SW 1271 (cell line): Measurements from ENCODE around the gene HMCN1.
A peak's percentile ranks its signal among the peaks of the same experiment; 100 is the strongest.
"Not testable (repeated sequence)": the region's sequence is repeated elsewhere in the genome, so short reads cannot be mapped to it uniquely, and the experiment has no call there.

Experiments used
- DNase-seq, 2 experiments: peaks; one replicate each; lab custom pipeline; 2025; lab: John Stamatoyannopoulos, UW

HMCN1 gene

DNA sequence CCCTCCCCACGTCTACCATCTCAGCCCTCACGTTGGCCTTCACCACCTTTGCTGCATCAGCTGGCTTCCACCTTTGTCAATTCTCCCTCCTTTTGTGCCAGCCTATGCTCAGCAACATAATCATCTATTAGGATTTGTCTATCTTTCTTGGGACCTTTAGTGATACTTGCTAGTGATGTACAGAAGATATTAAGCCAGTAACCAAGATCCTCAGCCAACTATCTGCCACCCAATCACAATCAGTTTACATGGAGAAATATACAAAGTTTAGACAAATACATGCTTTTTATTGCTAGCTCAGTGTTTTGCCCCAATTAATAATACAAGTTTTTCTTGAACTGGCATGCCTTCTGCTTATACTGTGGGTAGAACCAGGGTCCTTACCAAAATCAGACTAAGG, 468.6 kb downstream of the HMCN1 start:
- no peak for DNase-seq

DNA sequence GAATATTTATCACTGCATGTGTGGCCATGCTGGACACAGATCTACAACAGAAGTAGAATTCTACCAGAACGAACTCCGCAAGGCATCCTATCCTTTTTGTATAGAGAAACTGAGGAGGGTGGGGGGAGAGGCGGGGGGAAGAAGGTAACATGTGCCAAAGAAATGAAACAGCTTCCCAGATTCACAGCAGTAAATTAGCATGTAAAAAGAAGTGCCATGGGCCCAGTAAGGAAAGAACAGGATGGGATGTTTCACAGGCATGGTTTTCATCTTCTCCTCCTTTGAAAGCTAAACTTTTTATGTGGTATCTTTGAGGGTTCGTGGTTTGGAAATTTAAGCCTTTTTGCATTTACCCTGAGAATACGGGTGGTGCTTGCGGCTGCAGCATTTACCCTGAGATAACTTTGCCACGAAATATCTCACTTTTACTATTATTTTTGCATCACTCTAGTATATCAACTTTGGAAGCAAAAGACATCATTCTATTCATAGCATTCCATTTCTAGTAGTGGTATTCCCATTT, 471.9 kb downstream of the HMCN1 start:
- DNase-seq: no peak

DNA sequence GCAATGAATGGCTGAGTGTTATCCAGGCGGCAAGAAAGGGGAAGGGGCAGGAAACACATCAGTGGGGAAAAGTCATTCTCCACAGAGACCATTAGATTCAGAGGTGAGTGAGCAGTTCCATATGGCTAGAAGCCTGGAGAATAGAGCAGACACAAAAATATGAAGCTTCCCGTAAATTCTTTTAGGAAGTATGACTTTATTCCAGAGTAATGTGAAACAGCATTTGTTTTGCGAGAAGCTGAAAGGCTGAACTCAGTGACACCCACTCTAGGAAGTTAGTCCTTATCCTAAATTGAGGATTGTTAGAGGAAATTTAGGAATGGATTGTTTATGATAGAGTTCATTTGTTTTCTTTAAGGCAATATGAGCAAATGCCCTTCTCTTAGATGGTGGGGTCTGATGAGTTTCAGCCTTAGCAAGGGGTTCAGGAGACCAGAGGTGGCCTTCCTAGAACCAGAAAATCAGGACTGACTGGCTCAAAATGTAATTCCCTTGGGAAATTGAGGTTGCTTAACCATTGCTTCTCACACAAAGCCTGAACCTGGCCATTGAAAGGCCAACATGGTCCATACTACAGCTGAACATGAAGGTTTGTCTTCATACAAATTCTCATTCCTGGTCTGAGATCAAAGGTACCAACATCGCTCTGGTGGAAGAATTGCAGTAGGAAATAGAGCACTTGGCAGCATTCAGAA, 473.3 kb downstream of the HMCN1 start:
- no peak for DNase-seq

DNA sequence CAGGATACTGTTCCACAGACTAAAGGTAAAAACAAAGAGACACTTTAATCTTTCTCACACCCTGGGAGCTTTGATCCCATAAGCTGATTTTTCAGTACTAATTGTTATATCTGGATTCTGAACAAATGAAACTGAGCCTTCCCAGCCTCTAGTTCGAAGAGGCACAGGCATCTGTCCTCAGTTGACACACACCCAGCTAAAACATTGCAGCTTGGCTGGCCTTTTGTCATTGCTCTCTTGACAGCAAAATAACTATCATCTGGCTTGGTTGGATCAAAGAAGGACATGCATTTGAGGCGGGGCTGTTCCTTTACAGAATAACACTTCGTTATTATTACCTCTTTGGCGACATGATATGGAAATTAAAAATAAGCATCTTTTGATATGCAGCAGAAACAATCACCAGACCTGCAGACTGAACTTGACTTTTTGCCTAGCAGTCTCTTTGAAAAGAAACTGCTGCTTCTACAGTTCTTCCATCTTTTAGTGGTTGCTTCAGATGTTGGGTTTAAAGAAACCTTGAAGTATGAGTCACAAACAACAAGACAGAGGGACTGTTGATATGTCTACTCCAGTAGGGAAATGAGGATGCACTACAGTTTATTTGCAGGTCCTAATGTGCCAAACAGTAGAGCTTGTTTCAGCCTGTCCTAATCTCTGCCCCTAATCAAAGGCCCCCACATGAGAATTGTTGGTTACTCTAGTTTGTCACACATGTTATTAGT, 474.4 kb downstream of the HMCN1 start:
- no peak for DNase-seq

DNA sequence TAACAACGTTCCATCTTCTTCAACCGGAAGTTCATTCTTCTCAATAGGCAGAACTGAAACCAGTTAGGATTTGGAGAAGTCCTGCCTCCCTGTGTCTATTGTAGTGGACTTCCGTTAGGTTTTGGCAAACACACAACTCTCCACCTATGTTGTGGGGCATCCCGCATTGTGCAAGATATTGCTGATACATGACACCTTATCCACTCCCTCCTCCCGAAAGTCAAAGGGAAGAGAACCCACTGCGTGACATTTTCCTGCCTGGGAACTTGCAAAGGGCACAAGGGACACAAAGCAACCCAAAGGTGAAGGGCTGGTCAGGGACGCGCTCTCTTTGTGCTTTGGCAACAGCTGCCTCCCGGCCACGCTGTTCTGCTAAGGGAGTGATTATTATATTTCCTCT, 476.1 kb downstream of the HMCN1 start:
- DNase-seq: no peak

DNA sequence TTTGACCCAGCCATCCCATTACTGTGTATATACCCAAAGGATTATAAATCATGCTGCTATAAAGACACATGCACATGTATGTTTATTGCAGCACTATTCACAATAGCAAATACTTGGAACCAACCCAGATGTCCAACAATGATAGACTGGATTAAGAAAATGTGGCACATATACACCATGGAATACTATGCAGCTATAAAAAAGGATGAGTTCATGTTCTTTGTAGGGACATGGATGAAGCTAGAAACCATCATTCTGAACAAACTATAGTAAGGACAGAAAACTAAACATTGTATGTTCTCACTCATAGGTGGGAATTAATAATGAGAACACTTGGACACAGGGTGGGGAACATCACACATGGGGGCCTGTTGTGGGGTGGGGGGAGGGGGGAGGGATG, 477.4 kb downstream of the HMCN1 start:
- not testable (repeated sequence) for DNase-seq

DNA sequence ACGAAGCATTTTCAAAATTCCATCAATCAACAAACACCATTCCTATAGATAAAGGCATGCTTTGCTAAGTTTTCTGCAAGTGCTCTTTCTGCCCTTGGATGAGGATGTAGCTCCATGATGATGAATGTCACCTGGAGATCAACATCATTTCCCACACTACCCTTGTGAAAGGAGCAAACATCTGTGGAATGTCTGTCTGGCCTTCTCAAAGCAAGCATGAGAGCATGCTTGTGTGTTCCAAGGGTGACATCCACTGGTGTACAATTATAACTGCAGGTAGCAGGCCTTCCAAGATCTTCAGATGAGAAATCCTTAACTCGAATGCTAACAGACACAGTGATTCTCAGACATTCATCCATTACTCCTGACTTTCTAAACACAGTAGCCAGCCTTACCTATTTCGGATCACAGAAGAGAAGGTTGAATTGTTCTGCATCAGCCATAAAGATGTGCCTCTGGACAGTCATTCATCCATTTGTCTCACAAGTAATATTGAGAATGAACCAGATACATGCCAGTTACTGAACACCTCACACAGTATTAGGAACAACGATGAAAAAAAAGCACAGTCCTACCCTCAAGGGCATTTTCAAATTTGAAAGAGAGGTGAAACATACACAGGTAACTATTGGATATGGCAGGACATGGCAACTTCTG, 478.5 kb downstream of the HMCN1 start:
- DNase-seq: peak in 1 of 2 experiments; percentile 68

DNA sequence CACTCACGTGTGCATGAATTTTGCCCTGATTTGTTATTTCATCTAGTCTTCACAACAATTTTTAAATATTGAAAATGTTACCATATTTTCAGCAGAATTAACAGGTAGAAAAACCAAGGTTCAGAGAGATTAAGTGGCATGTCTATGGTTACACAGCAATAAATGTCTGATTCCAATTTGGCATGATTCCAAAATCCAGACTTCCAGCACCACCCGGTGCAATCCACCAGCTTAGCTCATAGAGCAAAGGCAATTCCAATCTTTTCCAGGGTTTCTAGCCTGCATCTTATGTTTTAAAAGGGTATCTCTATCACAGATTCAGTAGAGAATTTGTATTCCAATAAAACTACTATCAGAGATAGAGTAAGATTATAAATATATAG, 479.0 kb downstream of the HMCN1 start:
- no peak for DNase-seq

DNA sequence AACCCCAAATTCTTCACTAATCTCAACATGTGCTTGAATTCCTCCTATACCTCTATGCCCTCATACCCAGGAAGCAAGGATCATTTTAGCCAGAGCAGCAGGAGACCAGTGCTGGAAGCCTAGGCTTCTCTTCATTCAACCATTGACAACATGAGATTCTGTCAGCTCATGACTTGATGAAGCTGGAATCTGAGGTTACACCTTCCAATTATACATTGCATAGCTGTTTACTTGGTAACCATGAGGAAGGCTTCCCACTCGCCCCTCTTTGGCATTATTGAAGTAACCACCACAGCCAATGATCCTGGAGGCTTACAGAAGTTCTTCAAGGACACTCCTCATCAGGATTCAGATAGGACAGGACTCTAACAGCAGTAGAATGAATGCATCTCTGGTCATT, 480.6 kb downstream of the HMCN1 start:
- no peak for DNase-seq

DNA sequence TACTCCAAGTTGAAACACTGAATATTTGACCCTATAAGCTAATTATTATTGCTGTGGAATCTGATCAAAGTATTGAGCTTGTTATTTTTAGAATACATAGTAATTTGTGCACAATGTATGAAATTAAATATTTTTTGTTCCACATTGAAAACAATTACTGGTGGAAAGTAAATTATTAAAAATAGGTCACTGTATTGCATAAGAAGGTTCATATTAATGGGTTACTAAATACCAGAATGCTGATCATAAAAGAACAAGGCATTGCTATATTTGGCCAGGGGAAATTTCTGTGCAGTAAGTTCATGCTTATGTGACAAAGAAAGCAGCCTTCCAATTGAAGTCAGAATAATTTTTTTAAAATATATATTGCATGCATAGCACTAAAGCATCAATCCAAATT, 481.4 kb downstream of the HMCN1 start:
- DNase-seq: no peak

DNA sequence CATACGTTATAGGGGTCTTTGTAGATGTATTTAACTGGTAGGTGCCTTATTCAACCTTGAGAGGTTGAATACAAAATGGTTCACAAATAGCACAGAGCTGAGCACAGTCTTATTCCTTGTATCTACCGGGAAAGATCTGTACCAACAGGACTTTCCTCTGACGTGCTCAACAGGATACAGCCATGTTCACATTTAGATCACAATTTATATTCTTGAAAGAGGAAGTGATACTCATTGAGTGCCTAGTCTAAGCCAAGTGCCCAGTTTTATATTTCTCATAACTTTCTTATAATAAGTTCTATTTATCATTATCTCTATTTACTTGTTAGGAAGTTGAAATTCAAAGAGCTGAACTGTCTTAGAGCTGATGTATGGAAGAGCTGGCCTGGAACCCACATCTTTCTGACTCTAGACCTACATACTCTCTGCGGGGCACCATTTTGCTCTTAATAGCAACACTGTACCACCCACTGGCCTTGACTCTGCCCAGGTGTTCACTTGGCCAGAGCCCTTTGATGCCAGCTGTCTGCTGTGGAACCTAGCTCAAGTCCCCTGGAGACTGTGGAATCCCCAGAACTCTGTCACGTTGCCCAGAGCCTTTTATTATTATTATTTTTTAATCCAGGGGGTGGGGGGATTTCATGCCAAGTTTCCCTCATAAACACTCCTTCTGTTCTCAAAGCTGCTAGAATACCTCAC, 484.6 kb downstream of the HMCN1 start:
- DNase-seq: no peak

DNA sequence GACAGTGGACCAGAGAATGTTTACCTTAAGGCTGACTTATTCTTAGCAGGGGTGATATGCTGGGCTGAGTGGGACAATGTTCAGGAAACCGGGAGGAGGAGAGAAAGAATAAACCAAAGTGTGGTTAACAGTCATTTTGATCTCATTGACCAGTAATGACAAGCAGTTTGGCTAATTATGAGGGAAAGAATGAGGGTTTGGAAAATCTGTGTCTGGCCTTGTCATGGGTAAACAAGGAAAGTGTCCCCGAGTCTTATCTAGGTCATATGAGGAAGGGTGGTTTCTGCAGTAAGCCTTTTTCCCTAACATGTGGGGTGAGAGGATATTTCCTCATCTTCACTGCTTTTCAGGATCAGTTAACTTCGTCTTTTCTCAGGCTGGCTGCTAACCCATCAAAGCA, 485.9 kb downstream of the HMCN1 start:
- no peak for DNase-seq

DNA sequence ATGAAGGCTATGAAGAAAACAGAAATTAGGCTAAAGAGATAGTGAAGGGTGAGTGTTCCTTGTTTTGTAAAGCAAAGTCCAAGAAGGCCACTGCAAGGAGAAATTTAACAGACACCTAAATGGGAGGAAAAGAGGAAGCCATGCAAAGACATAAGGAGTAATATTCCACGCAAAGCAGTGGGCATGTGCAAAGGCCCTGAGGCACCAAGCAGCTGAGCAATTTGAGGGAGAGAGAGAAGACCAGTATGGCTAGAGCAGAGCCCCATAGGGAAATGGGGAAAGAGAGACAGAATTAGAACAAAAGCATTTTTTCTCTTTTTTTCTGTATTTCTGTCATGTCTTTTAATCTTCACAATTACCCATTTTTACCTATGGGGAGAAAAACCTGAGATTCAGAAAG, 486.7 kb downstream of the HMCN1 start:
- DNase-seq: no peak

DNA sequence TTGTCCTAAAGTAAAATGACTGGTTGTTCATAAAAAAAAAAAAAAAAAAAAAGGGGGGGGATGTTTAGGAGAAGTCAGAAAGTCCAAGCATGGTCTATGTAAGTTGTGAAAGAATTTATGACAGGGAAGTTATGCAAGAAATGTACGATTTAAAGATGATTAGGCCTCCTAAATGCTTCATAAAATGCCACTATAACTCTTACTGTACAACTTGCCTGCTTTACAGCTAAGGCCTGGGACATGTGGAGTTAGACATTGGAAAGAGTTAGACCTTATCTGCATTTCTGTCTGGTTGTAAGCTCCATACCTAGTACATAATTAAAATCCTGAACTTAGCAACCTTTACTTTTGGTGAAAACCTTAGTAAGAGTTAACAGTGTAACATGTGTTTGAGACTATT, 490.9 kb downstream of the HMCN1 start:
- no peak for DNase-seq

DNA sequence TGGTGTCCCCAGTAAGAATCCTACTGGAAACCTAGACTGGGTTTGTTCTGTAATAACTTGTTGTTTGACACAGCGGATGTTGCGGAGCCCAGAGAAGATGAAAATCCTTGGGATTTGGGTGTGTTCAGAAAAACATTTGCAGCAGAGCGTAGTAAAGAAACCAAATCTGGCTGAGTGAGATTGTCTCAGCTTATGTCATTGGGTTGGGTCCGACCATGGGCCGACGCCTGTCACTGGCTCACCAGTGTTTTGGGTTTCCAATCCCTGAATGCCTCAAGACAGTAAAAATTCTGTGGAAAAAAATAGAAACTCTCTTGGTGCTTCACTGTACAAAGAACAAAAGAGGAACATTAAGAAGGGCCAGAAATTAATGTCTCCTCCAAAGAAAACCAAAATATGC, 494.6 kb downstream of the HMCN1 start:
- DNase-seq: no peak

DNA sequence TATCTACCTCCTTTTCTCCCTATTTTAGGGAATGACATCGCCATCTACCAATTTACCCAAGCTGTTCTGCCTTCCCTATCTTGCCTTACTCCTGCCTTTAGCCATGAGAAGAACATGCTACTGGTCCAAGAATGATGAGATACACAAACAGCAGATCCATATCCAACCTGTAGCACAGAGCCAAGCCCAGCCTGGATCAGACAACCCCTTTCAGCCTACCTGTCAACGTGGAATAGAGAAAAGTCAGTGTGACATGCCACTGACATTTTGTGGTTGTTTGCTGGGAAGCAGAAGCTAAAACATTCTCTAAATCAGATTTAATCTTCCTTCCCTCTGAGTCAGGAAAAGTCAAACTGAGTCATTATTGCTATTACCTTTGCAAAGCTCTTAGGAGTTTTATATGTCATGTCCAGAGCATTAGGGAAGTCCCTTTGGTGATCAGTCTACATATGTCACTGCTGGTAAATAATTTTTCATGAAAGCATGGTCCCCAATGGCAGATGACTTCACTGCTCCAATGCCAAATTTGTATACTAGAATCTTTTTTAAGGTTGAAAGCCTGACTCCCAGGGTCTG, 497.8 kb downstream of the HMCN1 start:
- DNase-seq: no peak

DNA sequence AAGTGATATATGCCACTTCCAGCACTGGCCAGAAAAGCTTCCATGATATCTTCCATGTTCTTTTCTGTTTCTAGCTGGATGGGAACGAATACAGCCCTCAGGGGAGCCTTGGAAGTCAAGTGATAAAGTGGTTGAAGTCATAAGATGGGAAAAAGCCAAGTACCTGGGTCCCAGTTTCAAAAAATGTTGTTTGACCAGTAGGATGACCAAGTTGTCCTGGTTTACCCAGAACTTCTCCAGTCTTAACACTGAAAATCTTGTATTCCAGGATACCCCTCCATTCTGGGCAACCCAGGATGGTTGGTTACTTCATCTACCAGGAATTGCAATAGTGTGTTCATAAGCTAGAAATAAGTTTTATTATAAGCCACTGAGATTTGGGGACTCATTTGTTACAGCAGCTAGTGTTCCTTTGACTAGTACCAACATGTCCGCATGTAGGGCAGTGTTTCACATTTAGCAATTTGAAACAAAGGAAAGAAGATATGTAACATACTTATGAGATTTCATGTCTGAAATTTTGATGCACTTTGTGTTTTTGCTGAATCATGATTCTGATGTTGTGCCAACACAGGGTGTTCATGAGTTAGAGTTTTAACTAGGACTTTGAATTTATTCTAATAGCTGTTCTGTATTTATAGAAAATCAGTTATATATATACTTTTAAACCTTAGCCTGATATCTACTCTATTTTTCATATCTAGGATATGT, 500.9 kb downstream of the HMCN1 start:
- DNase-seq: no peak

DNA sequence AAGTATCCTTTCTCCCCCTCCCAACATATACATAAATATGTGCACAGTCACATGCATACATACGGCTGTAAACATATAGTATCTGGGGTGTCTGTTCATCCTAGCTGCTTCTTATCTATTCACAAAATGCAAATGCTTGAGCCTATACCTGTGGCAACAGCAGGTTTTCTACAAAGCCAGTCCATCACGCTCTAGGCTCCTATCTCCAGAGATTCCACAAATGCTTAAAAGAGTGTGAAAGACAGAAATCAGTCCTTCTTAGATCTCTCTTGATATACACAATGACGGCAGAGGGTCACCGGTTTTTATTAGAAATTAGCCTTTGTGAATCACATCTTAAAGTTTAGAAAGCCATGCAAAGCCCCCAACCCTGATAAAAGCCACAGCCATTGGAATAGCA, 501.5 kb downstream of the HMCN1 start:
- DNase-seq: no peak

DNA sequence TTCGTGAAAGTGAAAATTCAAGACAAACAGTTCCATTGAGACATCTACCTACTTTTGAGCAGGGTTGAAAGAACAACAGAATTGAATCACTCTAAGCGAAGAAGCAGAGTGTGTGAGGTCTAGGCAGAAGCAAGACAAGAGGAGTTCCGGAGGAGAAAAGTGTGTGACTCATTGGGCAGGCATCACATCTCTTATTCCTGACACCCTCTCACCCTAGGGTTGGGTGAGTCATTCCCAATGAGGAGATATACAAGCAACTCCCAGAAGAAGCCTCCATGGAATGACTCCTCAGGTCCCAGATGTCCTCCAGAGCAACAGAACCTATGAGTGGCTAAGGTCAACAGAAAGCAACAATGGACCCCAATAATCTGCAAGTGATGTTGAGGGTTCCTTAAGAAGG, 502.7 kb downstream of the HMCN1 start:
- peak; percentile 27 to 77 for DNase-seq

DNA sequence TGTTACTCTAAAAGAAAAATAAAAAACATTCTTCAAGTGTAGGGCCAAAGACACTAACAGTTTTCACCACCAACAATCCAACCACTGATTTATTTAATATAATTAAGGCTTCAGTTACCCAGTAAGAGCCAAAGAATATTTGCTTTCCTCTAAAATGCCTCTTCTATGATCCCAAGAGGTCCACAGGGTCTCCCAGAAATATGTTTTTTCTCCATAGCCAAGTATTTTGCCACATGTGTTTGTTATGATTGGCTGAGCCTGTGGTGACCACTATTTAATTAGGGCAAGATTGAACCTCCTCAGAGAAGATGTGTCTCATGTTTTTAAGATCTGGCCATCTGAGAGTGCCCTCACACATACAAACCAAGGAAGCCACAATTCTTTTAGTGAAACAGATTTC, 505.0 kb downstream of the HMCN1 start:
- DNase-seq: no peak

DNA sequence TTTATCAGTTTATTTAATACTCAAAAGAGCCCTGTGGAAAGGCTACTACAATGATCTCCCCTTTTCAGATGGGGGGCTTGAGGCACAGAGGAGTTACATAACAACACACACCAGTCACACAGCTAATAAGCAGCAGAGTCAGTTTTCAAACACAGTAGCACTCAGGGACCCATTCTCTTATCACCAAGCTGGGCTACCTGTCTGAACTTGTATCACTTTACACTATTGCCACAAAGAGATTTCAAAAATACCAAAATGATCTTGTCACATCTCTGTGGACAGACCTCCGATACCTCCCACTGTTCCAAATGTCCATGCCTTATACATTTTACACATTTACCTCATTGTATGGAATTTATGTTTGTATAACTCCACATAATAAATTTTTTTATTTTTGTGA, 506.2 kb downstream of the HMCN1 start:
- no peak for DNase-seq
